Measurements from ENCODE around the gene LPAR5.

DNA sequence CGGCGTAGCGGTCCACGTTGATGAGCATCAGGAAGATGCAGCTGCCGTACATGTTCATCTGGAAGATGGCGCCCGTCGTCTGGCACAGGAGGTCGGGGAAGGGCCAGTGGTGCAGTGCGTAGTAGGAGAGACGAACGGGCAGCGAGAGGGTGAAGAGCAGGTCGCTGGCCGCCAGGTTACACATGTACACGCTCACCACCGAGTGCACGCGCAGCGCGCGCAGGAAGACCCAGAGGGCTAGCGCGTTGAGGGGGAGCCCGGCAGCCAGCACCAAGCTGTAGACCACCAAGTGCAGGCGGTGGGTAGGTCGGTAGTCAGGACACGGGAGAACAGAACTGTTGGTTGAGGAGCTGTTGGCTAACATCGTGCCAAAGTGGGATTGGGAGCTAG lies 14.9 kb downstream of the LPAR5 start:
- TF ChIP-seq POLR2A (IDR thresholded peaks at IDR 0.05) (no peak), POLR2AphosphoS5 (IDR thresholded peaks at IDR 0.05) (no peak)
